Esophagus muscularis mucosa (tissue), 3 donors: ENCODE data around the gene RAB11FIP4.

Source experiments
- POLR2A ChIP-seq: fragments of 450-650 bp; IDR thresholded peaks from one replicate; pipeline ENCODE4 v1.6.1; 2017; ENCODE audit warnings: antibody characterized with exemption, moderate library complexity, mild to moderate bottlenecking, low read depth
- TF ChIP-seq, protein P1 (sequence below), 3 experiments: fragments of 200-600 bp in 2 of 3; fragments of 450-650 bp in 1 of 3; sonication (generic) in 2 of 3; IDR thresholded peaks; one replicate each; pipeline ENCODE4 v1.5.1; 2017 to 2019; ENCODE audit warnings: antibody characterized with exemption in 3 of 3, mild to moderate bottlenecking in 2 of 3, moderate library complexity in 1 of 3

DNA sequence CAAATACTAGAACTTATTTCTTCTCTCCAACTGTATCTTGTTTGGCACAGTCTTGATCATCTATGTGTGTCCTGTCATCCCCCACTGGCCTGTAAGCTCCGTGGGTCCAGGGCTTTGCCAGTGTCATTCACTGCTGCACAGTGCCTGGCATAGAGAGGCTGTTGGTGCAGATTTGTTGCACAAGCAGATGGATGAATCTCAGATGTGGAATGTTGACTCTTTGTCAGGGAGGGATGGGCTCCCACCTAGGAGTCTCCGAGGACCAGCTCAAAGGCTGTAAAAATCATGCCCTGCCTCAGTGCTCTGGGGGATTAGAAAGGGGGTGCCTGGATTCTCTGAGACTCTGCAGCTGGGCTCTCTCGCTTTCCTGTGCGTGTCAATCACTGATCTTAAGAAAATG is 60.6 kb downstream of the RAB11FIP4 start:
- TF ChIP-seq, protein P1, sequence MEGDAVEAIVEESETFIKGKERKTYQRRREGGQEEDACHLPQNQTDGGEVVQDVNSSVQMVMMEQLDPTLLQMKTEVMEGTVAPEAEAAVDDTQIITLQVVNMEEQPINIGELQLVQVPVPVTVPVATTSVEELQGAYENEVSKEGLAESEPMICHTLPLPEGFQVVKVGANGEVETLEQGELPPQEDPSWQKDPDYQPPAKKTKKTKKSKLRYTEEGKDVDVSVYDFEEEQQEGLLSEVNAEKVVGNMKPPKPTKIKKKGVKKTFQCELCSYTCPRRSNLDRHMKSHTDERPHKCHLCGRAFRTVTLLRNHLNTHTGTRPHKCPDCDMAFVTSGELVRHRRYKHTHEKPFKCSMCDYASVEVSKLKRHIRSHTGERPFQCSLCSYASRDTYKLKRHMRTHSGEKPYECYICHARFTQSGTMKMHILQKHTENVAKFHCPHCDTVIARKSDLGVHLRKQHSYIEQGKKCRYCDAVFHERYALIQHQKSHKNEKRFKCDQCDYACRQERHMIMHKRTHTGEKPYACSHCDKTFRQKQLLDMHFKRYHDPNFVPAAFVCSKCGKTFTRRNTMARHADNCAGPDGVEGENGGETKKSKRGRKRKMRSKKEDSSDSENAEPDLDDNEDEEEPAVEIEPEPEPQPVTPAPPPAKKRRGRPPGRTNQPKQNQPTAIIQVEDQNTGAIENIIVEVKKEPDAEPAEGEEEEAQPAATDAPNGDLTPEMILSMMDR (IDR thresholded peaks at IDR 0.05): no peak
- TF ChIP-seq POLR2A: no peak
